PC-9 (cell line): Measurements from ENCODE around the gene TMEM132D. TPM values are rescaled to one million over a fixed set of nuclear protein-coding genes. Genes with fewer than 3 reads are reported as not detected.

Experiments
- BruUV-seq: library from RNA; stranded (reverse); fragments of 400-500 nt; replicated peaks from 2 replicates; lab custom pipeline; 2021; lab: Mats Ljungman, UMichigan
- CTCF ChIA-PET: fragments of 300-600 bp; sonication (Branson Sonifier 250); formaldehyde crosslinking; loops from one replicate; lab custom pipeline; 2022; ENCODE audit warnings: antibody characterized with exemption; lab: Charles Lee
- POLR2A ChIA-PET: fragments of 300-600 bp; sonication (Branson Sonifier 250); formaldehyde crosslinking; loops from one replicate; lab custom pipeline; 2022; ENCODE audit warnings: antibody characterized with exemption; ENCODE audit not compliant: unreplicated experiment; lab: Charles Lee
- DNase-seq, 2 experiments: peaks; one replicate each; pipeline versions ENCODE4 v3.0.0 to v3.0.0-alpha.2; 2015 to 2022; ENCODE audit warnings: mixed read lengths in 1 of 2
- H2AFZ ChIP-seq: fragments of 200-600 bp; sonication (generic); 2 replicates; pipeline ENCODE4 v1.8.1; 2017; ENCODE audit warnings: antibody characterized with exemption
- H3F3A ChIP-seq: fragments of 200-600 bp; sonication (generic); 2 replicates; pipeline ENCODE4 v1.8.1; 2017; ENCODE audit warnings: antibody characterized with exemption, mild to moderate bottlenecking, low read depth; ENCODE audit not compliant: insufficient read depth
- H3K27ac ChIP-seq: fragments of 200-600 bp; sonication (generic); 2 replicates; pipeline ENCODE4 v1.6.1; 2016; ENCODE audit warnings: mixed run types
- H3K27me3 ChIP-seq: fragments of 200-600 bp; sonication (generic); 2 replicates; pipeline ENCODE4 v1.6.1; 2016; ENCODE audit warnings: low read depth, mixed run types; ENCODE audit not compliant: insufficient read depth
- H3K36me3 ChIP-seq: fragments of 200-600 bp; sonication (generic); 2 replicates; pipeline ENCODE4 v1.6.1; 2016; ENCODE audit warnings: low read depth, mixed run types
- H3K4me1 ChIP-seq: fragments of 200-600 bp; sonication (generic); replicated peaks from 2 replicates; pipeline ENCODE4 v1.6.1; 2016; ENCODE audit warnings: mixed run types; ENCODE audit not compliant: insufficient read depth
- H3K4me2 ChIP-seq: fragments of 200-600 bp; sonication (generic); 2 replicates; pipeline ENCODE4 v1.6.1; 2017; ENCODE audit warnings: mixed run types
- H3K4me3 ChIP-seq: fragments of 200-600 bp; sonication (generic); 2 replicates; pipeline ENCODE4 v1.6.1; 2016; ENCODE audit warnings: mixed run types
- H3K79me2 ChIP-seq: fragments of 200-600 bp; sonication (generic); 2 replicates; pipeline ENCODE4 v1.6.1; 2017; ENCODE audit warnings: low read depth, mixed run types
- H3K9me2 ChIP-seq: fragments of 200-600 bp; sonication (generic); 2 replicates; pipeline ENCODE4 v1.8.1; 2017; ENCODE audit warnings: mild to moderate bottlenecking; ENCODE audit not compliant: insufficient read depth
- H3K9me3 ChIP-seq: fragments of 200-600 bp; sonication (generic); 2 replicates; pipeline ENCODE4 v1.8.1; 2016; ENCODE audit warnings: low read depth; ENCODE audit not compliant: insufficient read depth
- H4K20me1 ChIP-seq: fragments of 200-600 bp; sonication (generic); 2 replicates; pipeline ENCODE4 v1.8.1; 2017; ENCODE audit not compliant: insufficient read depth
- CTCF ChIP-seq: fragments of 200-600 bp; sonication (generic); conservative IDR thresholded peaks from 2 replicates; pipeline ENCODE4 v1.6.1; 2017; ENCODE audit warnings: mixed run types, antibody characterized with exemption, mild to moderate bottlenecking, moderate library complexity
- EZH2 ChIP-seq: fragments of 200-600 bp; sonication (generic); IDR thresholded peaks from 2 replicates; pipeline ENCODE4 v1.8.0; 2017; ENCODE audit warnings: antibody characterized with exemption, low read depth
- intact Hi-C: fragments of 100-400 bp; cut with micrococcal nuclease; formaldehyde crosslinking; loops from one replicate; pipeline ENCODE4 v1.10.0; 2022; ENCODE audit not compliant: unreplicated experiment
- total RNA-seq: library from RNA; stranded (reverse); gene quantifications from 2 replicates; pipeline ENCODE4 v1.2.3, GENCODE V29; 2021

TMEM132D gene
- total RNA-seq, 1 experiment from 2014 or later, result not detected

- no peak overlapping the region for H2AFZ ChIP-seq
- no peaks in the 10 kb centered on the region for H3K9me3 ChIP-seq
- no peaks in the 10 kb centered on the region for H3K9me2 ChIP-seq
- no peak for TF ChIP-seq CTCF
- no peak for TF ChIP-seq EZH2
- no peaks in the 10 kb centered on the region for H3F3A ChIP-seq
- no peak for DNase-seq
- H3K36me3 ChIP-seq, result no peaks in the 10 kb centered on the region
- H3K4me3 ChIP-seq, result no peak overlapping the region
- ChIA-PET CTCF (no interaction called here), POLR2A (no interaction called here)
- no TSS peak for BruUV-seq
- H4K20me1 ChIP-seq, result no peaks in the 10 kb centered on the region
- intact Hi-C loops, result no loop called here
- no peak overlapping the region for H3K27ac ChIP-seq
- H3K27me3 ChIP-seq, result no peaks in the 10 kb centered on the region; the same call in none of the 2 replicates
- no peaks in the 10 kb centered on the region for H3K4me1 ChIP-seq
- no peak overlapping the region for H3K4me2 ChIP-seq
- no peaks in the 10 kb centered on the region for H3K79me2 ChIP-seq
Observed at GRCh38 chr12:129428240-129428936, 475.4 kb downstream of the TMEM132D start.

GRCh38 chr12:129423041-129423580 lies 480.7 kb downstream of the TMEM132D start:
- Histone ChIP-seq H3K4me1 (no peaks in the 10 kb centered on the region), H3K79me2 (no peaks in the 10 kb centered on the region)
- intact Hi-C loops, result no loop called here

GRCh38 chr12:129413295-129413694 lies 490.5 kb downstream of the TMEM132D start:
- TF ChIP-seq CTCF, result no peak
- no peak overlapping the region for H3K4me3 ChIP-seq
- BruUV-seq, result no TSS peak

More at GRCh38 chr12:129423041-129423580, 480.7 kb downstream of the TMEM132D start:
- Histone ChIP-seq H3F3A (no peaks in the 10 kb centered on the region), H3K27me3 (no peaks in the 10 kb centered on the region; the same call in none of the 2 replicates), H3K4me2 (no peak overlapping the region), H2AFZ (no peak overlapping the region), H3K36me3 (no peaks in the 10 kb centered on the region), H4K20me1 (no peaks in the 10 kb centered on the region), H3K4me3 (no peak overlapping the region), H3K27ac (no peak overlapping the region), H3K9me3 (no peaks in the 10 kb centered on the region), H3K9me2 (no peaks in the 10 kb centered on the region)
- no TSS peak for BruUV-seq
- CTCF ChIA-PET, result no interaction called here
- no peak for DNase-seq
- POLR2A ChIA-PET, result no interaction called here
- TF ChIP-seq CTCF, result no peak
- TF ChIP-seq EZH2, result no peak

More at GRCh38 chr12:129413295-129413694, 490.5 kb downstream of the TMEM132D start:
- Histone ChIP-seq H3K4me2 (no peak overlapping the region), H3K36me3 (no peaks in the 10 kb centered on the region), H3K27ac (no peak overlapping the region), H3K79me2 (no peaks in the 10 kb centered on the region), H2AFZ (no peak overlapping the region), H4K20me1 (no peaks in the 10 kb centered on the region), H3K27me3 (0 out of 2 replicates have a peak, but pooled peaks cover 5% of the 10 kb centered on the region), H3K4me1 (no peaks in the 10 kb centered on the region), H3K9me2 (no peaks in the 10 kb centered on the region), H3F3A (no peaks in the 10 kb centered on the region), H3K9me3 (no peaks in the 10 kb centered on the region)
- CTCF ChIA-PET, result no interaction called here
- POLR2A ChIA-PET, result no interaction called here
- DNase-seq, result no peak
- intact Hi-C loops, result no loop called here
